Activated CD8-positive, alpha-beta memory T cell treated with anti-CD3 and anti-CD28 coated beads, Interleukin-2, amount 50 U/mL, for 1 hour (primary cell): ENCODE data around the gene NEUROG2.

Experiments
- DNase-seq: peaks from one replicate; pipeline ENCODE4 v3.0.0-alpha.2; 2020; ENCODE audit errors: extremely low read depth

NEUROG2 gene

DNA sequence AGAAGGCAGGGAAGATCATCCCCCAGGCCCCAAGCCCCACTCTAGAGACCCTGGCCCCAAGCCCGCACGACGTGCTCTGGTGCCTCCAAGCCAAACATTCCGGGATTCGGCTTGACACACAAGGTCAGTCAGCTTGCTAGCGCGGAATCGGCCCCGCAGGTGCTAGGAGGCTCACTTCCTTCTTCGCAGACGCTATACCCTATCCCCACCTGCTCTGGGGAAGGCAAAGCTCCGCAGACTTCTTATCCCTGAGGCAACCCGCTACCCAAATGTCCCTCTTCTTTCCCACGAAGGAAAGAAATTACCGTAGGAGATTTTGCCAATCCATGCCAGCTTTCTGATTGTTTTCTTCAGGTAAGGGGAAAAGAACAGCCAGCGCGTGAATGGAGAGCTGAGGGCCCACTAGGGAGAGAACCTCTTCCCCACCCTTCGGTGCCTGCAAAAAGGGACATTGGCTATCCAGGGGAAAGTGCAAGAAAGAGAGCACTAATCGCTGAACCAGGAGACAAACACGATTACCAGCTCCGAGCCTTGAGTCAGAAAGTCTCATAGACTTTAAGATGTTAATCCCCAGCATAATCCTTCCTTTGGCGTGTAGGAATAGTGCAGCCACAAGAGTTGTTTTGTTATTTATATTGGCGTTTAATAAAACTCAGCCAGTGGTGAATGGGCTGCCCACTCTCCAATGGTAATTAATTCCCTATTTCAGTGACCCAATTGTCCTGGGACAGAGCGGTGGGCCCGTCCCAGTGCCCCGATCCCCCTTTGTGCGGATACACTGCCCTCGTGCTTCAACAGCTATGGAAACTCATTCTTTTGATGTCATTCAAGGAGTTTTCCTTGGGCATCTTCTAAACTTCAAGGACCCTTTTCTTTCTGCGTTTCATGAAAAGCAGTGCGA, 5.4 kb upstream of the NEUROG2 start:
- no peak for DNase-seq

- DNase-seq, result no peak
Measured at GRCh38 chr4:112520598-112521122, 4.7 kb upstream of the NEUROG2 start.

- DNase-seq, result no peak
Measured at GRCh38 chr4:112519689-112520597, 4.0 kb upstream of the NEUROG2 start.

DNA sequence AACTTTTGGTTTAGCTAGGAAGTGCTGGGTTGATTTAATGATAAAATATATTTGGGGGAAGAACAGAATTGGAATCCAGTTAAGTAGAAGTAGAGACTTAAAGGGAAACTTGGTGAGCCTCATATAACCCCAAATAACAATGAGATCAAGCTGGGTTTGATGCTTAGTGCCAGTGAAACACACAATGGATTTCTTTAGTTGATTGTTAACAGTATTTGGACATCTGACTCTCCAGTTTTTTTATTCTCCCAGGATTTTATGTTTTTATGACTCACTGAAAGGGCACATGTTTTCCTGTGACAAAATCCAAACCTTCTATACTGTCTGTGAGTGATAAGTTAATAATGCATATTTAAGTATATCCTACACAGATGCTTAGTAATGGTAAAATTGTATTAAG, 2.7 kb upstream of the NEUROG2 start:
- DNase-seq, result no peak

- DNase-seq, result no peak
Measured at GRCh38 chr4:112517911-112518310, 1.9 kb upstream of the NEUROG2 start.

DNA sequence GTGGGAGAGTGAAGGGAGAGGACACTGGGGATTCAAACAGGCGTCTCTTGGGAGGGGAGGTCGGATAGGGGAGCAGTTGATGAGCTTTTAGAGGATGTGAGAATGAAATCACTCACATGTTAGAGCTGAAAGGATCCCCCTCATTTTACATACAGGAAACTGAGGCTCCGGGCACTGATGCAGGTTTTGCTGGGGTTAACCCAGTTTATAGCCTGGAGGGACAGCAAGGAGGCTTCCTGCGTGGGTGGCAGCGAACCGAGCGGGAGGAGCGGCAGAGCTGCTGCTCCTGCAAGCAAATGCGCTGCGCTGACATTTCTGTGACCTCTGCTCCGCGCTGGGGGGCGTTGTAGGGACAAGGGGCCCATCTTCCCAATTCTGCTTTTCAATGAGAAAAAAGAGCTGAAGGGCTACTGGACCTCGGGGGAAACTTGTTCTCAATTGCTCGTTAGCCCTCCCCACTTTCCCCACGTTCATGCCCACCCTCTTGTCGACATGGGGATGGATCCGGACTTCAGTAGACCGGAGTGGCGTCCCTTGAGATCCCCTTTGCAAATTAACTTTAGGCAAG, 1.2 kb upstream of the NEUROG2 start:
- no peak for DNase-seq

GRCh38 chr4:112516471-112517066, 589 bp upstream of the NEUROG2 start:
- DNase-seq, result no peak

- no peak for DNase-seq
Measured at GRCh38 chr4:112515198-112516065, 548 bp downstream of the NEUROG2 start.

GRCh38 chr4:112514647-112515197, 1.3 kb downstream of the NEUROG2 start:
- DNase-seq, result no peak

DNA sequence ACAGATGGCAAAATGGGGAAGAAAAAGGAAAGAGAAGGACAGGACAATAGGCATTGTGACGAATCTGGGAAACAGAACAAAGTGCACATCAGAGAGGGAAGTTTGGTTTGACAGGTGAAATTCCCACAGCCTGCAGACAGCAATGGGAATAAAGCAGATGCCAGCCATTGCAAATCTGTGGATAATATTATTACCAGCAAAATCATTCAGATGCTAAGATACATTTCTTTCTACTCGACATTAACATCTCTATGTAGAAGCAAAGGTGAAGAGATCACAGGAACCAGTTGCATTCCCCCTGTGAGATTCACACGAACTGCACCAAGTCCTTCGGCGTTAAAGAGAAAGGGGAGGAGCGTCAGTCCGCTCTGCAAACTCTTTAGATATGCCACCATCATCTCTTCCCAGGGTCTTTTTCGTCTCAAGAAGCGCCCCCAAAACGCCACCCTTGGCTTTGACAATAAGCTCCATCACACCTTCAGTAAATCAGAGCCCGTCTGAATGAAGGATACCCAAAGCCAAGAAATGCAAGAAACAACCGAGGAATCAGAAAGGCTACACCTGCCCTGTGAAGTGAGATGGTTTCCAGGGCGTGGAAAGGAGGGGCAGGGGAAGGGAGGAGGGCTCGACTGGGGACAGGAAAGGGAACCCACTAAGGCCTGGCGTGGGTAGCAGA, 1.9 kb downstream of the NEUROG2 start:
- DNase-seq, result no peak

GRCh38 chr4:112511803-112512118, 4.2 kb downstream of the NEUROG2 start:
- DNase-seq, result no peak

DNA sequence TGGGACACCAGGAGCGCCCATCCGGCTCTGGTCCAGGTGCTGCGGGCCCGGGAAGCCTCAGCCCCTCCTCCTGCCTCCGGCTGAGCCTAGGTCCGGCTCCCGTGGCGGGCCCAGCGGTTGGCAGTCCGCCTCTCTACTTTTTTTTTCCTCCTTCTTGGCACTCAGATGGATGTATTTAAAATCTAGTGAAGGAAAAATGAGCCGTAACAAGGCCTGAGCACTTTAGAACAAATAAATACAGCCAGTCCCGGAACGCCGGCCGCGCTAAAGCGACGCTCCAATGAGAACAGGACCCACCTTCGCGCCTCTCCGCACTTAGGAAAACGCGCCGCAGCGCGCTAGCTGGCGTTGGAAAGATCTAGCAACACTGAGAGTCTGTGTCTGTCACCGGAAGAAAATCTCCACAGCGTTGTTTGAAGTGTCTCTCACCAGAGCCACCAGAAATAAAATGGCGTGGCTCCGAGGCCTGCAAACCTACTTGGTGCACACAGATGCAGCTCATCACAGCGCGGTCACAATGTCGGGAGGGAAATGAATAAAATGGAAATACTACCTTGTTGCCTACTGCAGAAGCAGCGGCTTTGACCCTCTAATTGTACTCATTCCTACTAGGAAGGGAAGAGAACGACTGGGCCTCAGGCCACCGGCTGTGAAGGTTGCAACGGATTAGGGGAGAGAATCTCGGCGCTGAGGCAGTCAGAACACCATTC, 4.7 kb downstream of the NEUROG2 start:
- no peak for DNase-seq

- DNase-seq, result no peak
Measured at GRCh38 chr4:112510291-112511092, 5.5 kb downstream of the NEUROG2 start.

- DNase-seq, result no peak
Measured at GRCh38 chr4:112509243-112510141, 6.5 kb downstream of the NEUROG2 start.

DNA sequence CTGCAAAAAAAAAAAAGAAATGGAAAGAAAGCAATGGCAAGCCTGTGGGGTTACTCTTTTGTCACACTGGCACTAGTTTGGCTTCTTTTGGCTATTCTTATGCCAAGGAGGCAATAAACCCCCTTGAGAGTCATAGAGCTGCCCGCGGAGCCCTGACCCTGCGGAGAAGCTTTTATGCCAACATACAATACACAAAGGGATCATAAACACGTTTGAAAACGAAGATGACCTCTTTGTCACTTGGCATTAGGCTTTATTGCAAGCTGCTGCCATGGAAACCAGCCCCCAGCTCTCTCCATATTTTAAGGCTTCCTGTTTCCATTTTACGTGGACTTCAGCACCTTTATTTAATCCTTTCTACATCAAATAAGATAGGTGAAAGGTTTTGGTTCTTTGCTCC, 7.6 kb downstream of the NEUROG2 start:
- DNase-seq, result no peak

- no peak for DNase-seq
Measured at GRCh38 chr4:112504807-112505206, 11.2 kb downstream of the NEUROG2 start.

DNA sequence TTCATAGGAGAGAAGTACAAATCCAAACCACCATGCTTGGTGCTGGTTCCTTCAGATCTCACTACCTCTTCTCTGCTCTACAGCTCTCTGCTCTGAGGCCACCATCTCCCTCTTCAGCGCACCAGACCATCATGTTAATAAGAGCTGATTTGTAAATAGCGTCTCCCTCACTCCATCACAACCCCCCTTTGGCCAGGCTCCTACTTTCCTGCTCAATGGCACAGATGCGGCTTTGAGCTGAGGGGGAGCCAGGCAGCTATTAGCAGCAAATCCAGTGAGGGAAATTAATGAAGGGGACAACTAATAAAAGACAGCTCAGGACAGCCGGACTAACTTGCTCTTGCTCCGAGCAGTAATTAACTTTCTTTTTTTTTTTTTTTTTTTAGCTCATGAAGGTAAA, 13.1 kb downstream of the NEUROG2 start:
- DNase-seq, result no peak
